K562 (cell line): ENCODE results near the gene GSTM1. TPM values are rescaled to one million over a fixed set of nuclear protein-coding genes. Genes with fewer than 3 reads are reported as not detected.
A peak's percentile ranks its signal among the peaks of the same experiment; 100 is the strongest.

ENCODE experiments used
- BCL6 ChIP-seq: fragments of 250-450 bp; sonication (Bioruptor Pico); IDR thresholded peaks from 2 replicates; pipeline ENCODE4 v1.4.0; 2020
- C11orf30 ChIP-seq: fragments of 450-650 bp; IDR thresholded peaks from 2 replicates; pipeline ENCODE4 v1.6.1; 2016; ENCODE audit warnings: low read depth, mild to moderate bottlenecking
- CEBPG ChIP-seq, 3 experiments: fragments of 200-800 bp in 1 of 3; sonication (Bioruptor generic) in 1 of 3; sonication (generic) in 1 of 3; formaldehyde crosslinking in 1 of 3; IDR thresholded peaks in 2 of 3; conservative IDR thresholded peaks in 1 of 3; 2 replicates each; pipeline versions ENCODE4 v1.6.1 to v1.8.0; 2016 to 2022; ENCODE audit warnings: missing compliant biosample characterization in 2 of 3, missing genetic modification characterization in 2 of 3, mild to moderate bottlenecking in 1 of 3, missing genetic modification reagents in 1 of 3
- ELF4 ChIP-seq: fragments of 450-650 bp; formaldehyde crosslinking; IDR thresholded peaks from 2 replicates; pipeline ENCODE4 v1.4.0; 2022; ENCODE audit warnings: missing genetic modification characterization
- ETS2 ChIP-seq: IDR thresholded peaks from 2 replicates; pipeline ENCODE4 v1.6.1; 2016; ENCODE audit warnings: borderline replicate concordance, missing genetic modification characterization, mild to moderate bottlenecking, moderate library complexity, missing compliant biosample characterization; ENCODE audit not compliant: poor library complexity, severe bottlenecking
- FOXM1 ChIP-seq, 2 experiments: fragments of 450-650 bp in 1 of 2; sonication (generic) in 1 of 2; formaldehyde crosslinking in 1 of 2; IDR thresholded peaks; 2 replicates each; pipeline versions ENCODE4 v1.6.1 to v1.9.0; 2017 to 2022; ENCODE audit warnings: low read depth in 2 of 2, mild to moderate bottlenecking in 2 of 2, missing genetic modification reagents in 1 of 2, moderate library complexity in 1 of 2
- HEY1 ChIP-seq: fragments of 250-450 bp; sonication (Bioruptor Pico); IDR thresholded peaks from 2 replicates; pipeline ENCODE4 v1.5.0; 2020; ENCODE audit warnings: mild to moderate bottlenecking, moderate library complexity, borderline replicate concordance
- KLF6 ChIP-seq: fragments of 250-450 bp; sonication (Bioruptor Pico); IDR thresholded peaks from 2 replicates; pipeline ENCODE4 v1.4.0; 2020; ENCODE audit warnings: mild to moderate bottlenecking, moderate library complexity, borderline replicate concordance
- NCOA2 ChIP-seq, 2 experiments: fragments of 450-650 bp; IDR thresholded peaks; 2 replicates each; pipeline ENCODE4 v1.6.1; 2018; ENCODE audit warnings: mild to moderate bottlenecking in 2 of 2, moderate library complexity in 1 of 2; ENCODE audit not compliant: partially characterized antibody in 2 of 2
- STAT5B ChIP-seq: fragments of 250-450 bp; sonication (Bioruptor Pico); IDR thresholded peaks from 2 replicates; pipeline ENCODE4 v1.8.0; 2021; ENCODE audit warnings: mild to moderate bottlenecking, inconsistent platforms
- ZC3H4 ChIP-seq: sonication (generic); formaldehyde crosslinking; IDR thresholded peaks from 2 replicates; pipeline ENCODE4 v1.9.0; 2021; ENCODE audit warnings: missing genetic modification reagents, borderline replicate concordance
- ZNF583 ChIP-seq: fragments of 250-450 bp; sonication (Bioruptor Pico); IDR thresholded peaks from 2 replicates; pipeline ENCODE4 v1.4.0; 2020
- polyA plus RNA-seq, 8 experiments: library from polyadenylated mRNA; depleted of rRNA in 4 of 8; stranded (reverse) in 5 of 8; unstranded in 3 of 8; fragments of >200 nt; fragmentation: Nextera tagmentation in 2 of 8; fragmentation: Illumina TruSeq in 1 of 8; extraction: Ambion mirVana in 2 of 8; extraction: Trizol in 1 of 8; gene quantifications; 2 replicates each; pipeline versions ENCODE4 v1.2.1 to v1.2.3, GENCODE V29; 2011 to 2014; ENCODE audit warnings: inconsistent platforms in 1 of 8, missing spikeins in 1 of 8
- total RNA-seq, 7 experiments: library from RNA; depleted of rRNA in 6 of 7; stranded (reverse); fragments of >200 nt in 6 of 7; fragmentation: Illumina TruSeq in 2 of 7; extraction: Trizol in 2 of 7; gene quantifications; 2 replicates each; pipeline versions ENCODE4 v1.2.1 to v1.2.3, GENCODE V29; 2011 to 2021; ENCODE audit warnings: low replicate concordance in 1 of 7
- TF ChIP-seq, protein P1 (sequence below), 2 experiments: fragments of 450-650 bp in 1 of 2; sonication (generic) in 1 of 2; formaldehyde crosslinking in 1 of 2; IDR thresholded peaks in 1 of 2; conservative IDR thresholded peaks in 1 of 2; 2 replicates each; pipeline versions ENCODE4 v1.6.1 to v1.8.1; 2016 to 2023; ENCODE audit warnings: mild to moderate bottlenecking in 2 of 2, moderate library complexity in 2 of 2, inconsistent platforms in 1 of 2, missing genetic modification reagents in 1 of 2
- TF ChIP-seq, protein P2 (sequence below): fragments of 450-650 bp; IDR thresholded peaks from 2 replicates; pipeline ENCODE4 v1.6.1; 2017; ENCODE audit warnings: antibody characterized with exemption, mild to moderate bottlenecking
- TF ChIP-seq, protein P3 (sequence below): fragments of 450-650 bp; IDR thresholded peaks from 2 replicates; pipeline ENCODE4 v1.6.1; 2018; ENCODE audit not compliant: partially characterized antibody
- TF ChIP-seq, protein P4 (sequence below): fragments of 450-650 bp; formaldehyde crosslinking; IDR thresholded peaks from 2 replicates; pipeline ENCODE4 v1.4.0; 2020; ENCODE audit warnings: mild to moderate bottlenecking, moderate library complexity

The GSTM1 gene
- total and polyA plus RNA-seq, 9 of the 15 experiments (the other 6 are each of a cell fraction or from before 2014, with no cell fraction given): not detected

DNA sequence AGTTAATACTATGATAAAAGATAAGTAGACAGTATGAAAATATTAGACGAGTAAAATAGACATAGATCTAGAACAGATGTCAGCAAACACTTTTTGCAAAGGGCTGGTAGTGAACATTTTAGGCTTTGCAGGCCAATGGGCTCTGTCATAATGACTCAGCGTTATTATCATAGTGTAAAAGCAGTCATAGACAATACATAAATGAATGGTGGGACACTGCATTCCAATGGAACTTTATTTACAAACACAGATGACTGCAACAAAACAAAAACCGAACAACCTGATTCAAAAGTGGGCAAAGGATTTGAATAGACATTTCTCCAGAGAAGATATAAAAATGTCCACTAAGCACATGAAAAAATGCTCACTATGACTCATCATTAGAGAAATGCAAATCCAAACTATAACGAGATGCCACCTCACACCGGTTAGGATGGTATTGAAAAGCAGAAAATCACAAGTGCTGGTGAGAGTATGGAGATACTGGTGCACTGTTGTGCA is 31.8 kb downstream of the GSTM1 start (continued):
- TF ChIP-seq, protein P1, sequence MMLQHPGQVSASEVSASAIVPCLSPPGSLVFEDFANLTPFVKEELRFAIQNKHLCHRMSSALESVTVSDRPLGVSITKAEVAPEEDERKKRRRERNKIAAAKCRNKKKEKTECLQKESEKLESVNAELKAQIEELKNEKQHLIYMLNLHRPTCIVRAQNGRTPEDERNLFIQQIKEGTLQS (IDR thresholded peaks at IDR 0.05): peak; percentile 97
- TF ChIP-seq, protein P1 (CRISPR knock-in tag; conservative IDR thresholded peaks at IDR 0.05): peak; percentile 53; the same call in 1 of the 2 replicates
- TF ChIP-seq ETS2 (no peak), ELF4 (CRISPR knock-in tag) (no peak), STAT5B (CRISPR knock-in tag) (no peak), BCL6 (CRISPR knock-in tag) (no peak), CEBPG (CRISPR knock-in tag; IDR thresholded peaks at IDR 0.05) (no peak), CEBPG (tag; conservative IDR thresholded peaks at IDR 0.05 in 1 of 2, IDR thresholded peaks at IDR 0.05 in 1 of 2) (no peak), ZNF583 (CRISPR knock-in tag) (no peak; the same call in 1 of the 2 replicates), KLF6 (CRISPR knock-in tag) (no peak), HEY1 (no peak), ZC3H4 (CRISPR knock-in tag) (no peak), FOXM1 (IDR thresholded peaks at IDR 0.05; ENCODE audit: low read depth) (no peak), FOXM1 (CRISPR knock-in tag; IDR thresholded peaks at IDR 0.05; ENCODE audit: low read depth) (no peak), C11orf30 (peak; percentile 99), NCOA2 (IDR thresholded peaks at IDR 0.05; ENCODE audit: partially characterized antibody in 2 of 2) (peak in 1 of 2 experiments; percentile 24)
- TF ChIP-seq, protein P2, sequence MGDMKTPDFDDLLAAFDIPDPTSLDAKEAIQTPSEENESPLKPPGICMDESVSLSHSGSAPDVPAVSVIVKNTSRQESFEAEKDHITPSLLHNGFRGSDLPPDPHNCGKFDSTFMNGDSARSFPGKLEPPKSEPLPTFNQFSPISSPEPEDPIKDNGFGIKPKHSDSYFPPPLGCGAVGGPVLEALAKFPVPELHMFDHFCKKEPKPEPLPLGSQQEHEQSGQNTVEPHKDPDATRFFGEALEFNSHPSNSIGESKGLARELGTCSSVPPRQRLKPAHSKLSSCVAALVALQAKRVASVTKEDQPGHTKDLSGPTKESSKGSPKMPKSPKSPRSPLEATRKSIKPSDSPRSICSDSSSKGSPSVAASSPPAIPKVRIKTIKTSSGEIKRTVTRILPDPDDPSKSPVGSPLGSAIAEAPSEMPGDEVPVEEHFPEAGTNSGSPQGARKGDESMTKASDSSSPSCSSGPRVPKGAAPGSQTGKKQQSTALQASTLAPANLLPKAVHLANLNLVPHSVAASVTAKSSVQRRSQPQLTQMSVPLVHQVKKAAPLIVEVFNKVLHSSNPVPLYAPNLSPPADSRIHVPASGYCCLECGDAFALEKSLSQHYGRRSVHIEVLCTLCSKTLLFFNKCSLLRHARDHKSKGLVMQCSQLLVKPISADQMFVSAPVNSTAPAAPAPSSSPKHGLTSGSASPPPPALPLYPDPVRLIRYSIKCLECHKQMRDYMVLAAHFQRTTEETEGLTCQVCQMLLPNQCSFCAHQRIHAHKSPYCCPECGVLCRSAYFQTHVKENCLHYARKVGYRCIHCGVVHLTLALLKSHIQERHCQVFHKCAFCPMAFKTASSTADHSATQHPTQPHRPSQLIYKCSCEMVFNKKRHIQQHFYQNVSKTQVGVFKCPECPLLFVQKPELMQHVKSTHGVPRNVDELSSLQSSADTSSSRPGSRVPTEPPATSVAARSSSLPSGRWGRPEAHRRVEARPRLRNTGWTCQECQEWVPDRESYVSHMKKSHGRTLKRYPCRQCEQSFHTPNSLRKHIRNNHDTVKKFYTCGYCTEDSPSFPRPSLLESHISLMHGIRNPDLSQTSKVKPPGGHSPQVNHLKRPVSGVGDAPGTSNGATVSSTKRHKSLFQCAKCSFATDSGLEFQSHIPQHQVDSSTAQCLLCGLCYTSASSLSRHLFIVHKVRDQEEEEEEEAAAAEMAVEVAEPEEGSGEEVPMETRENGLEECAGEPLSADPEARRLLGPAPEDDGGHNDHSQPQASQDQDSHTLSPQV: peak; percentile 98
- TF ChIP-seq, protein P3, sequence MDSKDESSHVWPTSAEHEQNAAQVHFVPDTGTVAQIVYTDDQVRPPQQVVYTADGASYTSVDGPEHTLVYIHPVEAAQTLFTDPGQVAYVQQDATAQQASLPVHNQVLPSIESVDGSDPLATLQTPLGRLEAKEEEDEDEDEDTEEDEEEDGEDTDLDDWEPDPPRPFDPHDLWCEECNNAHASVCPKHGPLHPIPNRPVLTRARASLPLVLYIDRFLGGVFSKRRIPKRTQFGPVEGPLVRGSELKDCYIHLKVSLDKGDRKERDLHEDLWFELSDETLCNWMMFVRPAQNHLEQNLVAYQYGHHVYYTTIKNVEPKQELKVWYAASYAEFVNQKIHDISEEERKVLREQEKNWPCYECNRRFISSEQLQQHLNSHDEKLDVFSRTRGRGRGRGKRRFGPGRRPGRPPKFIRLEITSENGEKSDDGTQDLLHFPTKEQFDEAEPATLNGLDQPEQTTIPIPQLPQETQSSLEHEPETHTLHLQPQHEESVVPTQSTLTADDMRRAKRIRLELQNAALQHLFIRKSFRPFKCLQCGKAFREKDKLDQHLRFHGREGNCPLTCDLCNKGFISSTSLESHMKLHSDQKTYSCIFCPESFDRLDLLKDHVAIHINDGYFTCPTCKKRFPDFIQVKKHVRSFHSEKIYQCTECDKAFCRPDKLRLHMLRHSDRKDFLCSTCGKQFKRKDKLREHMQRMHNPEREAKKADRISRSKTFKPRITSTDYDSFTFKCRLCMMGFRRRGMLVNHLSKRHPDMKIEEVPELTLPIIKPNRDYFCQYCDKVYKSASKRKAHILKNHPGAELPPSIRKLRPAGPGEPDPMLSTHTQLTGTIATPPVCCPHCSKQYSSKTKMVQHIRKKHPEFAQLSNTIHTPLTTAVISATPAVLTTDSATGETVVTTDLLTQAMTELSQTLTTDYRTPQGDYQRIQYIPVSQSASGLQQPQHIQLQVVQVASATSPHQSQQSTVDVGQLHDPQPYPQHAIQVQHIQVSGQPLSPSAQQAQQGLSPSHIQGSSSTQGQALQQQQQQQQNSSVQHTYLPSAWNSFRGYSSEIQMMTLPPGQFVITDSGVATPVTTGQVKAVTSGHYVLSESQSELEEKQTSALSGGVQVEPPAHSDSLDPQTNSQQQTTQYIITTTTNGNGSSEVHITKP: peak; percentile 52
- TF ChIP-seq, protein P4, sequence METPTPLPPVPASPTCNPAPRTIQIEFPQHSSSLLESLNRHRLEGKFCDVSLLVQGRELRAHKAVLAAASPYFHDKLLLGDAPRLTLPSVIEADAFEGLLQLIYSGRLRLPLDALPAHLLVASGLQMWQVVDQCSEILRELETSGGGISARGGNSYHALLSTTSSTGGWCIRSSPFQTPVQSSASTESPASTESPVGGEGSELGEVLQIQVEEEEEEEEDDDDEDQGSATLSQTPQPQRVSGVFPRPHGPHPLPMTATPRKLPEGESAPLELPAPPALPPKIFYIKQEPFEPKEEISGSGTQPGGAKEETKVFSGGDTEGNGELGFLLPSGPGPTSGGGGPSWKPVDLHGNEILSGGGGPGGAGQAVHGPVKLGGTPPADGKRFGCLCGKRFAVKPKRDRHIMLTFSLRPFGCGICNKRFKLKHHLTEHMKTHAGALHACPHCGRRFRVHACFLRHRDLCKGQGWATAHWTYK (CRISPR knock-in tag): no peak
